ENCODE measurements around the gene TFR2. TPM values are rescaled to one million over a fixed set of nuclear protein-coding genes. Genes with fewer than 3 reads are reported as not detected.

TFR2 gene
- total and polyA plus RNA-seq, 2 of the 4 experiments (the other 2 are of a cell fraction): 0.18 to 0.50 TPM

DNA sequence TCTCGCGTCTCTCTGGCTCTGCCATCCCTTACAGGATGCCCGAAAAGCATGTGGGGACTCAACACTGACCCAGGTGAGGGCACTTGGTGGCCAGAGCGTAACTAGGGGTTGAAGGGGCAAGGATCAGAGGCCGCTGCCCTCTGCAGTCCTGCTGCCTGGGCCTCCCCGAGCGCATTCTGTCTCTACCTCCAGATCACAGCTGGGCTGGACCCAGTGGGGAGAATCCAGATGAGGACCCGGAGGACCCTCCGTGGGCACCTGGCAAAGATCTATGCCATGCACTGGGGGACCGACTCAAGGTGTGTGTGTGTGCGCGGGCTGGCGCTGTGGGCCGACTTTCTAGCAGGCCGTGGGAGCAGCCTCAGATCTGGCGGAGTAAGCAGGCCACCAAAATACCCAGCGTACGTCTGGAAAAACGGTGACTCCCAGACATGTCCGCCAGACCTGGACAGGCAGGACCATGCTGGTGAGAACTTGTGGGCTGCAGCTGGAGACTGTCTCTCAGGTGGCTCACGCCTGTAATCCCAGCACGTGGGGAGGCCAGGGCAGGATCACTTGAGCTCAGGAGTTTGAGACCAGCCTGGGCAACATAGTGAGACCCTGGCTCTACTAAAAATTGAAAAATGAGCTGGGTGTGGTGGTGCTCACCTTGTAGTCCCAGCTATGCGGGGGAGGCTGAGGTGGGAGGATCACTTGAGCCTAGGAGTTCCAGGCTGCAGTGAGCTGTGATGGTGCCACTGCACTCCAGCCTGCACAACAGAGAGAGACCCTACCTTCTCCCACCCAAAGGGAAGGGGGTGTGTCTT is 35.4 kb upstream of the TFR2 start:
- H4K91ac ChIP-seq (ENCODE audit: insufficient read depth, low read depth, low read length): 0 out of 2 replicates have a peak overlapping the region, but pooled peaks have one; percentile 73
- peak overlapping the region; percentile 85; the same call in 1 of the 2 replicates for H3K4me3 ChIP-seq (ENCODE audit: insufficient read depth, low read depth, low read length)
- H2AK9ac ChIP-seq (replicated peaks; ENCODE audit: low read depth, low read length, poor library complexity): no peak overlapping the region
- no peak overlapping the region for H3K14ac ChIP-seq (replicated peaks; ENCODE audit: low read depth, low read length)
- TF ChIP-seq ELK1 (IDR thresholded peaks at IDR 0.05; ENCODE audit: borderline replicate concordance, low read depth, low read length) (no peak), POLR2A (IDR thresholded peaks at IDR 0.05; ENCODE audit: low read depth, low read length) (no peak), CEBPB (IDR thresholded peaks at IDR 0.05; ENCODE audit: low read depth, low read length) (no peak), BHLHE40 (IDR thresholded peaks at IDR 0.05; ENCODE audit: low read depth, low read length) (no peak), MAZ (IDR thresholded peaks at IDR 0.05; ENCODE audit: borderline replicate concordance, low read depth, low read length) (no peak), SMC3 (IDR thresholded peaks at IDR 0.05; ENCODE audit: low read depth, low read length) (no peak)
- TF ChIP-seq, protein P1, sequence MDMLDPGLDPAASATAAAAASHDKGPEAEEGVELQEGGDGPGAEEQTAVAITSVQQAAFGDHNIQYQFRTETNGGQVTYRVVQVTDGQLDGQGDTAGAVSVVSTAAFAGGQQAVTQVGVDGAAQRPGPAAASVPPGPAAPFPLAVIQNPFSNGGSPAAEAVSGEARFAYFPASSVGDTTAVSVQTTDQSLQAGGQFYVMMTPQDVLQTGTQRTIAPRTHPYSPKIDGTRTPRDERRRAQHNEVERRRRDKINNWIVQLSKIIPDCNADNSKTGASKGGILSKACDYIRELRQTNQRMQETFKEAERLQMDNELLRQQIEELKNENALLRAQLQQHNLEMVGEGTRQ (IDR thresholded peaks at IDR 0.05; ENCODE audit: low read depth, low read length): no peak
- no peak overlapping the region for H2BK15ac ChIP-seq (ENCODE audit: low read depth, low read length)
- peaks cover 51% of the 10 kb centered on the region for H4K20me1 ChIP-seq (ENCODE audit: insufficient read depth, low read length)
- intact Hi-C loops (cut with micrococcal nuclease): no loop called here
- whole genome bisulfite sequencing, 2 experiments (ENCODE audit: extremely low coverage in 2 of 2, insufficient read length in 1 of 2): 87% methylated on average over 19 of the region's 23 CpGs; no CpG with 5 or more reads in 1 of the 2 experiments
- peak overlapping the region; percentile 64; the same call in 1 of the 2 replicates for H2AK5ac ChIP-seq (ENCODE audit: low read depth, low read length)
- peak overlapping the region; percentile 83 for H3K9ac ChIP-seq (ENCODE audit: low read depth, low read length)
- CTCF ChIA-PET: interaction anchor here (1.5 kb wide), 1 partner anchor 15 kb away, joined by 5 read pairs; no protein-coding TSS in a partner anchor
- ATAC-seq (ENCODE audit: low read depth) (no peak), DNase-seq (no peak)
- H3K36me3 ChIP-seq (ENCODE audit: control insufficient read depth, insufficient read depth, low read length): peaks cover 46% of the 10 kb centered on the region
- peak overlapping the region; percentile 75; the same call in 1 of the 2 replicates for H3K4me2 ChIP-seq (ENCODE audit: low read depth, low read length)
- no peak overlapping the region for H2BK120ac ChIP-seq (ENCODE audit: low read depth, low read length)
- H3K4ac ChIP-seq (ENCODE audit: low read depth, low read length): no peak overlapping the region
- no peaks in the 10 kb centered on the region for H3K9me1 ChIP-seq (ENCODE audit: insufficient read depth, low read length)
- in situ Hi-C loops (cut with MboI; ENCODE audit: low sequenced_read_pairs): loop anchor here (10.0 kb wide), 1 partner anchor 202 kb away; the partner anchor contains the start of gene TSC22D4
- H3K79me1 ChIP-seq (ENCODE audit: low read depth in 1 of 2, low read length in 2 of 2): peaks cover 13 to 50% of the 10 kb centered on the region in 2 experiments
- H3K4me1 ChIP-seq (ENCODE audit: control insufficient read depth, insufficient read depth, low read length): peaks cover 4% of the 10 kb centered on the region
- dilution Hi-C loops (cut with HindIII; ENCODE audit: low sequenced_read_pairs, unreplicated experiment): no loop called here
- no peaks in the 10 kb centered on the region for H3K27me3 ChIP-seq (ENCODE audit: control insufficient read depth, insufficient read depth, low read length)
- no peak overlapping the region for H4K5ac ChIP-seq (ENCODE audit: low read depth, low read length)
- POLR2A ChIA-PET (ENCODE audit: unreplicated experiment): interaction anchor here (0.5 to 0.6 kb wide), 2 partner anchors 11 to 116 kb away, joined by 7 to 19 read pairs; no protein-coding TSS in a partner anchor
- H2BK5ac ChIP-seq (ENCODE audit: low read depth, low read length, poor library complexity, severe bottlenecking): peak overlapping the region; percentile 46
- H2BK20ac ChIP-seq (ENCODE audit: low read depth, low read length): no peak overlapping the region
- H3K9me3 ChIP-seq (ENCODE audit: control insufficient read depth, insufficient read depth, low read length): no peaks in the 10 kb centered on the region
- H3K56ac ChIP-seq (ENCODE audit: extremely low read depth, insufficient read depth, low read length): no peak overlapping the region
- BruUV-seq (replicated peaks): no TSS peak
- no peak overlapping the region; the same call in 1 of the 2 replicates for H3K23ac ChIP-seq (ENCODE audit: low read depth, low read length)
- H3K18ac ChIP-seq (ENCODE audit: low read depth, low read length): no peak overlapping the region
- no peak overlapping the region for H4K8ac ChIP-seq (ENCODE audit: low read depth in 2 of 2, low read length in 2 of 2)
- H2AFZ ChIP-seq (replicated peaks; ENCODE audit: low read length, poor library complexity): no peak overlapping the region
- H3K27ac ChIP-seq (ENCODE audit: insufficient read depth, low read length): peak overlapping the region; percentile 84

Data from IMR-90 (cell line).